Stimulated activated CD4-positive, alpha-beta T cell treated with anti-CD3 and anti-CD28 coated beads, Interleukin-12 subunit alpha, Interleukin-12 subunit beta, amount 100 ng/mL, for 24 hours (primary cell): ENCODE data around the gene SOCS7.
"Not testable (repeated sequence)": the region's sequence is repeated elsewhere in the genome, so short reads cannot be mapped to it uniquely, and the experiment has no call there.

Source experiments
- DNase-seq, 2 experiments: peaks; one replicate each; pipeline ENCODE4 v3.0.0-alpha.2; 2020; ENCODE audit warnings: low read depth in 2 of 2

SOCS7 gene

DNA sequence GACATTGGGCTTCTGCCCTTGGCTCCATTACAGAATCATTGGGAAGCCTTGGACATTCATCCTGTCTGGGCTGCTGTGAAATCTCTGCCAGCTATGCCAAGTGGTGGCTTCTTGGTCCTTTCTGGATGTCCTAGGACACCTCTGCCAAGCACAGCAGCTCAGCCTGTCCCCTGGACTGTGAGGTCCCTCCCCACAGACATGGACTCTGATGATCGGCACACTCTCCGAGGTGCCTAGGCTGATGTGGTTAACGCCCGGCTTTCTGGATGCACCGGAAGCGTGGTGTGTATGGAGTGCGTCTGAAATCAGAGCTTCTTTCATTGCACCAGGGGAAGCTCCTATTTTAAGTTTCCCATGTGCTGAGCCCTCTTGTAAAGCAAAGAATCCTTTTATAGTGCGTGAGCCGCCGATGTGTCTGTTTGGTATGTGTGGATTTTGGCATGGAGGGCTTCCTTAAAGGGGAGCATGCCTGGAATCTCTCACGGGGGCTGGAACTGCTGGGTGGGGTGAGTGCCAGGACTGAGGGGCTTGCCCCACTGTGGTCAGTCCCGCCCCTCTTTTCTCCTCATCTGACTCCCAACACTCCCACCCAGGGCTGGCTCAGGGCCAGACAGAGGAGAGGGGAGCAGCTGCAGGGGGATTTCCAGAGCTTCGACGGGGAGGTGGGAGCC lies 69.7 kb downstream of the SOCS7 start:
- no peak for DNase-seq

GRCh38 chr17:38421871-38422827 lies 70.5 kb downstream of the SOCS7 start:
- no peak for DNase-seq

DNA sequence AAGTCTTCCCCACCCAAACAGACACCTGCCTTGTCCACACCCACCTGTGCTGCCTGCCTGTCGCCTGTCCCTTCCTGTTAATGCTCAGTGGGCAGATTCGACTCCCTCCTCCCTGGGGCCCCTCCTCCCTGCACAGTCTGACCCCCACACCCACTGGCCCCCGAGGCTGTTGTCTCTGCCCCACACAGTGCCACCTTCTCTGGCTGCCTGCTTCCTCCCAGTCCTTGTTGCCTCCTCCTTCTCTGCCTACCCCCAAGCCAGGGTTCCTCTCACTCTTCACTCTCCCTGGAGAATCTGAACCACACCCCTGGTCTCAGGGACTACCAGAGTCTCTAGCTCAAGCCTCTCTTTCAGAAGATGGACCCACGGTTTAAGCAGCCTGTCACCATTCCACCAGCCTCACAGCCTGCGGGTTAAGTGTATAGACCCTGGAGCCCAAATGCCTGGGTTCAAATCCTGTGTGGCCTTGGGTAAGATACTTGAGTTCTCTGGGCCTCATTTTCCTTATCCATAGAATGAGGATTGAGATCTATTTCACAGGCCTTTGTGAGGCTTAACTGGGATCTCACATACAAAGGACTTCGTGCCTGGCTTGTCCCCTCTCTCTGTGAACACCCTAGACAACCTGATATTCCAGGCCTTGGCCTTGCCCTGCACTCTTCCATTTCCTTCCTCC lies 72.8 kb downstream of the SOCS7 start:
- no peak for DNase-seq

DNA sequence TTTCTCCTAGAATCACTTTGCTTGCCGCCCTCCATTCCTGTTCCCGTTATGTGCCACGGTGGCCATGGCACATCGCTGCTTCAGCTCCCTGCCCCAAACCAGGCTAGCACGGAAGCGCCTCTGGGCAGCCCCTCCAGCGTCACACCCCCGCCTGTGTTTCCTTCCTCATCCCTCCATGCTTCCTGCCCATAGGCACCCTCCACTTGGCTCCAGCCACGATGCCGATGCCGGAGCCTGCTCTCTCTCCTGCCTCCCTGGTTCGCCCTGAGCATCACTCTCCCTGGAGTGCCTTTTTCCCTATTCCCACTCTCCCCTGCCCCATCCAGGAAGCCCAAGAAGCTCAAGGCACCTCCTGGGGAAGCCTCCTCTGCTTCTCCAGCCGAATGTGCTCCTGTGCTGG lies 73.4 kb downstream of the SOCS7 start:
- DNase-seq = no peak

GRCh38 chr17:38425744-38426143 lies 74.1 kb downstream of the SOCS7 start:
- DNase-seq = no peak

DNA sequence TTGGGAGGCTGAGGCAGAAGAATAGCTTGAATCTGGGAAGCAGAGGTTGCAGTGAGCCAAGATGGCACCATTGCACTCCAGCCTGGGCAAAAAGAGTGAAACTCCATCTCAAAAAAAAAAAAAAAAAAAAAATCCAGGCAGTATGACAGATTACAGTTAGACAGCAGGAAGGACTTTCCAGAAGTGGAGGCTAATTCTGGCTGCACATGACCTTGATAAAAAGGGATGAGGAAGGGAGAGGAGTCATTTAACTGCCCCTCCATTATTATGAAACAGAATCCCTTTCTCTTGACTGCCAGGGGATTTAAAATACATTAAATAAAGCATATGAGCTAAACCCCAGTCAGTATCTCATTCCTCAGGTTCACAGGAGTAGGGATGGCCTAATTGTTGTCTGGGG lies 74.8 kb downstream of the SOCS7 start:
- no peak for DNase-seq

DNA sequence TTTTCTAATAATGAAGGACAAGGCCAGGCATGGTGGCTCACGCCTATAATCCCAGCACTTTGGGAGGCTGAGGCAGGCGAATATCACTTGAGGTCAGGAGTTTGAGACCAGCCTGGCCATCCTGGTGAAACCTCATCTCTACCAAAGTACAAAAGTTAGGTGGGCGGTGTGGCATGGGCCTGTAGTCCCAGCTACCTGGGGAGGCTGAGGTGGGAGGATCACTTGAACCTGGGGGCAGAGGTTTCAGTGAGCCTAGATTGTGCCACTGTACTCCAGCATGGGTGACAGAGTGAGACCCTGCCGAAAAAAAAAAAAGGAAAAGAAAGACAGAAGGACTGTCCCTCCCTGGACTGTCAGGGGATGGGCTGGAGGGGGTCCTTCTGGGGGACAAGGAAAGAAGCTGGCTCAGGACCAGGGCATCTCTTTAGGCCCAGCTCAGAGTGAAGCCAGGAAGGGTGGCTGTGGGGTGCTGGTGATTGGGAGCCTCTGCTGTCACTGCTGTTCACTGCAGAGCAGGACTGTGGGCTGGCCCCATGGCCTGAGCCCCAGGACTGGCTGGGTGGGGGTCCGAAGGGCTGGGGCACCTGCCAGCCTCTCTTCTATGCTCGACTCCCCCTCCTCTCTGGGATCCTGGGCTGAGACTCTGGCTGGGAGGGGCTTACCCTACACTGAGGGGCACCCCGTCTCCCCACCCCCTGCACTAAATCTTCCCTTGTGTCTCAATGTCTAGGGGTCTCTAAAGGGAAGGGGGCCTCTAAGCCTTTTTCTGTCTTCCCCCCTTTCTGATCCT lies 75.7 kb downstream of the SOCS7 start:
- no peak for DNase-seq

DNA sequence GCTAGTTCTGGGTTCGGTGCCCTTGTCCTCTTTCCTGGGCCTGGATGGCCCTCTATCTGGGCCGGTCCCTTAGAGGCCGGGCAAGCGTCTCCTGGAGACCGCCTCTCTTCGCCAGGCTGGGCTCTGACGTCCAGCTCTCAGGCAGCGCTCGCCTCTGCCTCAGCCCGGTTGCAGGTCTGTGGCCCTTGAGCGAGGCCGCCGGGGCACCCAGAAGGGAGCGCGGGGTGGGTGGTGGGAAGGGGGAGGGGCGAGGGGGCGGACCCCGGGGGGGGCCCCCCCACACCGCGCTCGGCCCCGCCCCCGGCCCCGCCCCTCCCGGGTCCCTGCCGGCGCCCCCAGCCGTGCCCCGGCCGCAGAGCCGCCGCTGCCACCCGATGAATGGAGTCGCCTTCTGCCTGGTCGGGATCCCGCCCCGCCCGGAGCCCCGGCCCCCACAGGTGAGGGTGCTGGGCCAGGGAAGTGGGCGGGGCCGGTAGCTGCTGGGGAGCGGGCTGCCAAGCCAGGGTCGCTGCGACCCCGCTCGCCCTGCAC lies 76.5 kb downstream of the SOCS7 start, which contains the start of gene ARHGAP23:
Gene ARHGAP23 (plus strand): TSS at position 353 of the 531 bp plus-strand sequence. CDS start 22 bp downstream, at position 375.
- no peak for DNase-seq

- no peak for DNase-seq
These were observed 77.2 kb downstream of the SOCS7 start for GRCh38 chr17:38428643-38429371.

GRCh38 chr17:38429476-38430100 lies 77.9 kb downstream of the SOCS7 start:
- no peak for DNase-seq

GRCh38 chr17:38430316-38430715 lies 78.7 kb downstream of the SOCS7 start:
- no peak for DNase-seq

DNA sequence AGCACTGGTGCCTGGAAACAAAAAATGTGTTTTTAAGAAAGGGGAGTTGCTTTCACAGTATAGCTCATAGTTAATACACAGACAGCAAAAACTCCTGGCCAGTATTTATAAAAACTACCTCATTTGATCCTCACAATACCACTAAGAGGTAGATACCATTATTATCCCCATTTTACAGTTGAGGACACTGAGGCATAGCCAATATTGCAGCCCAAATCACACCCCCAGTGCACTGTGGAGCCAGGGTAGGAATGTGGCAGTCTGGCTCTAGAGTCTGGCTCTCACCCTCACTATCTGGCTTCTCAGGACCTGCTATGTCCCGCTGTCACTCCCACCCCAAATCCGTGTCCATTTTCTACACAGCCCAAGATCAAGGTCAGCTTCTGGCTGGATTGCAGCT lies 79.2 kb downstream of the SOCS7 start:
- DNase-seq = no peak

DNA sequence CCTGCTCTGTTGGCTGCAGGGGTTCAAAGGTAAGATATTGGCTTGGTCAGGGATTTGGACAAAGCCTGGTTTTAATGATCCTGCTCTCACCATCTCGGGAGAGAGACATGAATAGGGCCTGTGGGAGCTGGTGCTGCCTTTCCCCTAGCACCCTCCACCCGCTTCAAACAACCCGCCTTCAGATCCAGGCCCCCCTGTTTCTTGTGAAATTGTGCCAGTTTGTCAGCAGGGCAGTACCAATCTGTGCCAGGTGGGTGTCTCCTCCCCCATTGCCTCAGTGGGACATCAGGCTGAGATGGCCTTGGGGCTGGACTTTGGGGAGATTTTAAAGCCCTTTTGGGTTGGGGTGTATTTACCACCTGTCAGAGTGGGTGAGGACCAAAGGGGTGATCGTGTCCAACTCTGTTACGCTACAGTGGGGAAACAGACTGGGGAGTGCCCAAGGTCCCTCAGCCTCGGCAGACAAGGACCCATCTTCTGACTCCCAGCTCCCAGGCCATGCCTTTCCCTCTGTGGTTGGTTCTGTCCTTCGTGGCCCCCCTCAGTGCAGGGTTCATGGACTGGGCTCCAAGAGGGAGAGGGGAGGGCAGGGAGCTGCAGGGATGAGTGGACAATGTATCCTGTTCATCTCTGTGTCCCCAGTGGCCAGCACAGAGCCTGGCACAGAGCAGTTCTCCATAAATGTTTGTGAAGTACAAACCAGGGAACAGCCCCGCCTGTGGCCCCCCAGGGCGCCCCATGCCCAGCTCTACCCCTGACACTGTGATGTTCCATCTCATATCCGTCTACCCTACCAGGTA lies 79.9 kb downstream of the SOCS7 start:
- DNase-seq = no peak

GRCh38 chr17:38434178-38434665 lies 82.6 kb downstream of the SOCS7 start:
- DNase-seq = no peak

GRCh38 chr17:38435795-38436194 lies 84.2 kb downstream of the SOCS7 start:
- DNase-seq = no peak

DNA sequence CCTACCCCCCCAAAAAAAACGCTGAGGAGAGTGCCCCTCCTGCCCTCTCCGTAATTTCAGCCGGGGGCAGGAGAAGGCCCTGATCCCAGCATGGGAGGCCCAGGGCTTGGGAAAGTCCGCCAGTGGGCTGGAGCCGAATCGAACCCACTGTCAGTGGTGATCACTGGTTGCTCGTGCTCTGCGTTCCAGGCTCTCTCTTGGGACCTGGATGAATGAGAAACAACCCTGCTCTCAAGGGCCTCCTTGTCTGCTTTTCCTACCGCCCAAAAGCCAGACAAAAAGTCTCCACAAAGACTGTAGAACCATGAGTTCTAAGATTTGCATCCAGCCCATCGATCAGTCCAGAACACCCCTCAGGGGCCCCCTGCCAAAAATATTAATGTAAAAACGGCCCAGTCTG lies 84.7 kb downstream of the SOCS7 start:
- no peak for DNase-seq

DNA sequence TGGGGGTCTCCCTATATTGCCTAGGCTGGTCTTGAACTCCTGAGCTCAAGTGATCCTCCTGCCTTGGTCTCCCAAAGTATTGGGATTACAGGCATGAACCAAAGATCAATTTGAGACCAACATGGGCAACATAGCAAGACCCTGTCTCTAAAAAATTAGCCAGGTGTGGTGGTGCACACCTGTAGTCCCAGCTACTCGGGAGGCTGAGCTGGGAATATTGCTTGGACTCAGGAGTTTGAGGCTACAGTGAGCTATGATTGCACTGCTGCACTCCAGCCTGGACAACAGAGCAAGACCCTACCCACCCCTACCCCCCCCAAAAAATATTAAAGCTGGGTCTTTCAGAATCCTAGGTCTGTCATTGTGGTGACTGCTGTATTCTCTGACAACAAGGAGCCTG lies 85.7 kb downstream of the SOCS7 start:
- DNase-seq = not testable (repeated sequence)

DNA sequence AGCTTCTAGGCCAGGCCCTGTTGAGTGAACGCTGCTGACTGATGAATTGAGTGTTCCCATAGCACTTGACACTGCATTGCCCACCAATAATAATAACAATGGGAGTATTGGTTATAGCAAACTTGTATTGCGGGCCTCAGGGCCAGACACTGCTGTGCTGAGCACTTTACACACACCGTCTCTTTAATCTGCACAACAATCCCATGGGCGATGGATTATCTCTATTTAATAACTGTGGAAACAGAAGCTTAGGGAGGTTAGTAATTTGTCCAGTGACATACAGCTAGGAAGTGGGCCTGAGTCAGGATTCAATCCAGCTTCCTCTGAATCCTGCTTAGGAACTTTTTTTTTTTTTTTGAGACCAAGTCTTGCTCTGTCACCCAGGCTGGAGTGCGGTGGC lies 87.8 kb downstream of the SOCS7 start:
- DNase-seq = no peak
